K562 treated with DMSO at 1 percent for 24 hours (cell line): ENCODE data around the gene PCDHAC2. TPM values are rescaled to one million over a fixed set of nuclear protein-coding genes. Genes with fewer than 3 reads are reported as not detected.

Source experiments
- total RNA-seq: library from RNA; unstranded; fragments of 300-600 nt; gene quantifications from 2 replicates; pipeline ENCODE4 v1.2.3, GENCODE V29; 2022; ENCODE audit warnings: low read depth; ENCODE audit not compliant: insufficient read depth

Gene PCDHAC2, protein sequence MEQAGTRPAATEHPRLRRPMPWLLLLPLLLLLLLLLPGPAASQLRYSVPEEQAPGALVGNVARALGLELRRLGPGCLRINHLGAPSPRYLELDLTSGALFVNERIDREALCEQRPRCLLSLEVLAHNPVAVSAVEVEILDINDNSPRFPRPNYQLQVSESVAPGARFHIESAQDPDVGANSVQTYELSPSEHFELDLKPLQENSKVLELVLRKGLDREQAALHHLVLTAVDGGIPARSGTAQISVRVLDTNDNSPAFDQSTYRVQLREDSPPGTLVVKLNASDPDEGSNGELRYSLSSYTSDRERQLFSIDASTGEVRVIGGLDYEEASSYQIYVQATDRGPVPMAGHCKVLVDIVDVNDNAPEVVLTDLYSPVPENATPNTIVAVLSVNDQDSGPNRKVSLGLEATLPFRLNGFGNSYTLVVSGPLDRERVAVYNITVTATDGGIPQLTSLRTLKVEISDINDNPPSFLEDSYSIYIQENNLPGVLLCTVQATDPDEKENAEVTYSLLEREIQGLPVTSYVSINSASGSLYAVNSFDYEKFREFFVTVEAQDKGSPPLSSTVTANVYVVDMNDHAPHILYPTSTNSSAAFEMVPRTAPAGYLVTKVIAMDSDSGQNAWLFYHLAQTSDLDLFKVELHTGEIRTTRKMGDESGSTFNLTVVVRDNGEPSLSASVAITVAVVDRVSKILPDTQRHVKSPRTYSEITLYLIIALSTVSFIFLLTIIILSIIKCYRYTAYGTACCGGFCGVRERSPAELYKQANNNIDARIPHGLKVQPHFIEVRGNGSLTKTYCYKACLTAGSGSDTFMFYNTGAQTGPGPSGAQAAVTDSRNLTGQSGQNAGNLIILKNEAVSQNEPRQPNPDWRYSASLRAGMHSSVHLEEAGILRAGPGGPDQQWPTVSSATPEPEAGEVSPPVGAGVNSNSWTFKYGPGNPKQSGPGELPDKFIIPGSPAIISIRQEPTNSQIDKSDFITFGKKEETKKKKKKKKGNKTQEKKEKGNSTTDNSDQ
- not detected in 2 replicates for total RNA-seq

DNA sequence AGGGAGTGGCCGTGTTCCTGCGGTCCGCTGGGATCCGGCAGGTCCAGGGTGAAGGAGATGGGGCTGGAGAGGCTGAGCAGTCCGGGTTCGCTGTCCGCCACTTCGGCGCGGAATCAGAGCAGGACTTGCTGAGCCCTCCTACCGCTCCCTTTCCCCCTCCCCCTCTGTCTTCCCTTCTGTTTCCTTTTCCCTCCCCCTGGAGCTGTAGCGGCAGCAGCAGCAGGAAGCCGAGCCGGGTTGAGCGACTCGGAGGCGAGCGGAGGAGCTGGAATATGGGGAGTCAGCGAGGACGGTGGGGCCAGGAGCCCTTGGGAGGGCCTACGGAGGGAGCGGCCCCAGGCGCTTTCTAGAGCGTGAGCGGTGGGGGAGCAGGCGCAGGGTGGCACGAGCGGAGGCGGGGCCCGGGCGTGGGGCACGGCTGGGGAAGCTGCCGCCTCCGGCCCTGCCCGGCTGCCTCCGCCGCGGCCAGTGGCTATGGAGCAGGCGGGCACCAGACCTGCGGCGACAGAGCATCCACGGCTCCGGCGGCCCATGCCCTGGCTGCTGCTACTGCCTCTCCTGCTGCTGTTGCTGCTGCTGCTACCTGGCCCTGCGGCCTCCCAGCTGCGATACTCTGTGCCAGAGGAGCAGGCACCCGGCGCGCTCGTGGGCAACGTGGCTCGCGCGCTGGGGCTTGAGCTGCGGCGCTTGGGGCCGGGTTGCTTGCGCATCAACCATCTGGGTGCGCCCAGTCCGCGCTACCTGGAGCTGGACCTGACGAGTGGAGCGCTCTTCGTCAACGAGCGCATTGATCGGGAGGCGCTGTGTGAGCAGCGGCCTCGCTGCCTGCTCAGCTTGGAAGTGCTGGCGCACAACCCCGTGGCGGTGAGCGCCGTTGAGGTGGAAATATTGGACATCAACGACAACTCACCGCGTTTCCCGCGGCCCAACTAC lies at the start of gene PCDHAC2:
Gene PCDHAC2 (plus strand): TSS at position 184 of the 933 bp plus-strand sequence. CDS start 291 bp downstream, at position 475.

DNA sequence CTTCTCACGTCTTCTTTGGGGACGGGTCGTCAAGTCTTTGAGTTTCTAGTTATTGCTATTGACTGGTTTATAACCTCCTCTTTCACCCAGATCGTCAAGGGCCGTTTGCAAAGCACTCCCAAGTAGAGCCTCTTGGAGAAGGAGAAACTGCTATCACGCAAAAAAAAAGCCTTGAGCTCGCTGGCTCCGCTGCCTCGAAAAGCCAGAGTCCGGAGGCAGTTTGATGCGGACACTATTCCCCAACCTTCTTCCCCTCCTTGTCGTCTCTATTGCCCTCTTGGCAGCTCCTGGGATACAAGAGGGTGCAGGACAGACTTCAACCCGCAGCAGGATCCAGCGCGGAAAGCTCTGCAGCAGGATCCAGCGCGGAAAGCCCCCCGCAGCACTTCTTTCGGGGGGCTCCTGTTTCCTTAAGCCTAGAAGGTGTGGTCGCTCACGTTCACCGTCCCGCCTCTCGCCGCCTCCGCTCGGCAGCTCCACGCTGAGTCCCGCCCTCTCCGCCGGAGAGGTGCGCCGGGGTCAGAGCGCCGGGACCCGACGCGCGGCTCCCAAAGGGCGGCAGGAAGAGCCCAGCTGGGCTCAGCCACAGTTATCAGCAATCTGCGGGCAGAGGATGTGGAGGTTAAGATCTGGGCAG lies 40.4 kb upstream of the PCDHAC2 start, which contains the start of gene PCDHAC1:
Gene PCDHAC1 (plus strand): TSS at position 494 of the 637 bp plus-strand sequence. CDS start 594 bp downstream, outside the sequence.

Other genes with a start within 250 kb of the PCDHAC2 start
- gene PCDHA1, start 180.3 kb upstream of the PCDHAC2 start, total RNA-seq: not detected in 2 replicates
- not detected in 2 replicates for gene PCDHA2, start 171.6 kb upstream of the PCDHAC2 start, total RNA-seq
- not detected in 2 replicates for gene PCDHA3, start 165.4 kb upstream of the PCDHAC2 start, total RNA-seq
- not detected in 2 replicates for gene PCDHA4, start 159.4 kb upstream of the PCDHAC2 start, total RNA-seq
- 0.13 TPM in 1 of 2 replicates, not detected in the other for gene PCDHA5, start 144.9 kb upstream of the PCDHAC2 start, total RNA-seq
- not detected in 2 replicates for gene PCDHA6, start 138.5 kb upstream of the PCDHAC2 start, total RNA-seq
- not detected in 2 replicates for gene PCDHA7, start 132.2 kb upstream of the PCDHAC2 start, total RNA-seq
- not detected in 2 replicates for gene PCDHA8, start 125.3 kb upstream of the PCDHAC2 start, total RNA-seq
- gene PCDHA9, start 118.1 kb upstream of the PCDHAC2 start, total RNA-seq: not detected in 2 replicates
- gene PCDHA10, start 110.6 kb upstream of the PCDHAC2 start, total RNA-seq: not detected in 2 replicates
- not detected in 2 replicates for gene PCDHA11, start 97.5 kb upstream of the PCDHAC2 start, total RNA-seq
- not detected in 2 replicates for gene PCDHA12, start 91.2 kb upstream of the PCDHAC2 start, total RNA-seq
- not detected in 2 replicates for gene PCDHA13, start 84.4 kb upstream of the PCDHAC2 start, total RNA-seq
- gene PCDHAC1, start 40.2 kb upstream of the PCDHAC2 start, total RNA-seq: not detected in 2 replicates
- not detected in 2 replicates for gene PCDHB1, start 84.9 kb downstream of the PCDHAC2 start, total RNA-seq
- gene PCDHB2, start 128.1 kb downstream of the PCDHAC2 start, total RNA-seq: 0.44 and 0.59 TPM in 2 replicates
- gene PCDHB3, start 134.0 kb downstream of the PCDHAC2 start, total RNA-seq: 0.31 and 0.35 TPM in 2 replicates
- 0.08 TPM in 1 of 2 replicates, not detected in the other for gene PCDHB4, start 155.3 kb downstream of the PCDHAC2 start, total RNA-seq
- gene PCDHB5, start 168.7 kb downstream of the PCDHAC2 start, total RNA-seq: 0.23 TPM in 1 of 2 replicates, not detected in the other
- gene PCDHB6, start 183.6 kb downstream of the PCDHAC2 start, total RNA-seq: not detected in 2 replicates
- 0.06 TPM in 1 of 2 replicates, not detected in the other for gene PCDHB7, start 206.2 kb downstream of the PCDHAC2 start, total RNA-seq
- 0.09 TPM in 1 of 2 replicates, not detected in the other for gene PCDHB8, start 211.3 kb downstream of the PCDHAC2 start, total RNA-seq
- gene PCDHB16, start 215.9 kb downstream of the PCDHAC2 start, total RNA-seq: not detected in 2 replicates
- gene PCDHB9, start 220.7 kb downstream of the PCDHAC2 start, total RNA-seq: not detected in 2 replicates
- gene PCDHB10, start 225.9 kb downstream of the PCDHAC2 start, total RNA-seq: not detected in 2 replicates
- 0.13 TPM in 1 of 2 replicates, not detected in the other for gene PCDHB11, start 233.2 kb downstream of the PCDHAC2 start, total RNA-seq
- gene PCDHB12, start 242.2 kb downstream of the PCDHAC2 start, total RNA-seq: not detected in 2 replicates
- gene PCDHB13, start 247.4 kb downstream of the PCDHAC2 start, total RNA-seq: 0.16 and 0.22 TPM in 2 replicates